WI38 (cell line): ENCODE measurements around the gene TFAP2A.

Experiments used
- H3K4me3 ChIP-seq: 2 replicates; pipeline ENCODE4 v1.5.1; 2011; ENCODE audit warnings: low read depth, mild to moderate bottlenecking, control low read depth, low read length
- CTCF ChIP-seq: IDR thresholded peaks from 2 replicates; pipeline ENCODE4 v1.5.1; 2012; ENCODE audit warnings: low read depth, mild to moderate bottlenecking, control low read depth, low read length

The TFAP2A gene

GRCh38 chr6:10402648-10403311, 12.1 kb downstream of the TFAP2A start:
- no peak for TF ChIP-seq CTCF
- H3K4me3 ChIP-seq: no peak overlapping the region

GRCh38 chr6:10401632-10402223, 13.1 kb downstream of the TFAP2A start:
- no peak overlapping the region for H3K4me3 ChIP-seq
- TF ChIP-seq CTCF: no peak

GRCh38 chr6:10401004-10401536, 13.8 kb downstream of the TFAP2A start:
- H3K4me3 ChIP-seq: no peak overlapping the region
- TF ChIP-seq CTCF: no peak

- TF ChIP-seq CTCF: no peak
- no peak overlapping the region for H3K4me3 ChIP-seq
Measured at GRCh38 chr6:10400330-10400729, 14.5 kb downstream of the TFAP2A start.

GRCh38 chr6:10399451-10399850, 15.4 kb downstream of the TFAP2A start:
- no peak for TF ChIP-seq CTCF

GRCh38 chr6:10398446-10399218, 16.2 kb downstream of the TFAP2A start:
- no peak overlapping the region for H3K4me3 ChIP-seq
- no peak for TF ChIP-seq CTCF

More at GRCh38 chr6:10399451-10399850, 15.4 kb downstream of the TFAP2A start:
- no peak overlapping the region for H3K4me3 ChIP-seq
